MCF 10A (cell line): ENCODE measurements around the gene RFT1. TPM values are rescaled to one million over a fixed set of nuclear protein-coding genes. Genes with fewer than 3 reads are reported as not detected.

Experiments
- BruUV-seq: library from RNA; stranded (reverse); fragments of 400-500 nt; replicated peaks from 2 replicates; lab custom pipeline; 2021; lab: Mats Ljungman, UMichigan
- CTCF ChIA-PET: fragments of 300-600 bp; sonication (Branson Sonifier 250); formaldehyde crosslinking; extraction: SDS; loops from one replicate; lab custom pipeline; 2021; ENCODE audit warnings: antibody characterized with exemption, inconsistent platforms; lab: Yijun Ruan, JAX
- POLR2A ChIA-PET: fragments of 300-600, 350-650 bp; sonication (Branson Sonifier 250); formaldehyde crosslinking; extraction: SDS; loops from one replicate; lab custom pipeline; 2020; ENCODE audit warnings: antibody characterized with exemption, inconsistent platforms; lab: Yijun Ruan, JAX
- DNase-seq: peaks from one replicate; pipeline ENCODE4 v3.0.0-alpha.2; 2018; ENCODE audit not compliant: unreplicated experiment
- H3K27ac Mint-ChIP-seq: one replicate; pipeline ENCODE4 v1.8.0; 2022; ENCODE audit warnings: mild to moderate bottlenecking, low read depth, mixed read lengths; ENCODE audit not compliant: unreplicated experiment
- H3K27me3 Mint-ChIP-seq: one replicate; pipeline ENCODE4 v1.8.0; 2022; ENCODE audit warnings: mixed read lengths; ENCODE audit not compliant: insufficient read depth, unreplicated experiment
- H3K36me3 Mint-ChIP-seq: one replicate; pipeline ENCODE4 v1.8.0; 2022; ENCODE audit warnings: mild to moderate bottlenecking, moderate library complexity, mixed read lengths; ENCODE audit not compliant: insufficient read depth, unreplicated experiment
- H3K4me1 Mint-ChIP-seq: one replicate; pipeline ENCODE4 v1.8.0; 2022; ENCODE audit warnings: mixed read lengths; ENCODE audit not compliant: insufficient read depth, unreplicated experiment
- H3K4me3 Mint-ChIP-seq: one replicate; pipeline ENCODE4 v1.8.0; 2022; ENCODE audit warnings: mild to moderate bottlenecking, moderate library complexity, mixed read lengths; ENCODE audit not compliant: unreplicated experiment
- H3K9me3 Mint-ChIP-seq: one replicate; pipeline ENCODE4 v1.8.0; 2022; ENCODE audit warnings: mixed read lengths; ENCODE audit not compliant: unreplicated experiment
- CTCF ChIP-seq: fragments of 200-600 bp; IDR thresholded peaks from one replicate; pipeline ENCODE4 v1.8.0; 2022; ENCODE audit warnings: antibody characterized with exemption, mild to moderate bottlenecking; ENCODE audit not compliant: unreplicated experiment
- intact Hi-C: fragments of 100-400 bp; cut with micrococcal nuclease; formaldehyde crosslinking; loops from 2 replicates; pipeline ENCODE4 v1.14.1; 2022
- total RNA-seq: library from RNA; stranded (reverse); gene quantifications from 2 replicates; pipeline ENCODE4 v1.2.3, GENCODE V29; 2022

The RFT1 gene
- total RNA-seq, 1 experiment from 2014 or later = 42.7 TPM

- H3K36me3 Mint-ChIP-seq = peaks cover 7% of the 10 kb centered on the region
- intact Hi-C loops = no loop called here
- no peaks in the 10 kb centered on the region for H3K4me1 Mint-ChIP-seq
- ChIA-PET POLR2A (no interaction called here), CTCF (interaction anchor here (0.6 to 1.2 kb wide), 3 partner anchors 31 to 337 kb away, joined by 3 read pairs; no protein-coding TSS in a partner anchor)
- no peak overlapping the region for H3K27ac Mint-ChIP-seq
- DNase-seq = no peak
- no peaks in the 10 kb centered on the region for H3K27me3 Mint-ChIP-seq
- H3K4me3 Mint-ChIP-seq = no peak overlapping the region
- H3K9me3 Mint-ChIP-seq = no peaks in the 10 kb centered on the region
- no peak for TF ChIP-seq CTCF
- BruUV-seq = no TSS peak
These were observed 50.3 kb downstream of the RFT1 start for GRCh38 chr3:53079791-53080555.

- Mint-ChIP-seq H3K4me3 (no peak overlapping the region), H3K36me3 (peaks cover 12% of the 10 kb centered on the region), H3K9me3 (no peaks in the 10 kb centered on the region), H3K27me3 (no peaks in the 10 kb centered on the region), H3K27ac (no peak overlapping the region), H3K4me1 (no peaks in the 10 kb centered on the region)
- BruUV-seq = no TSS peak
- intact Hi-C loops = no loop called here
- ChIA-PET CTCF (interaction anchor here (1.1 kb wide), 1 partner anchor 336 kb away, joined by 3 read pairs; no protein-coding TSS in a partner anchor), POLR2A (interaction anchor here (0.7 kb wide), 1 partner anchor 141 kb away, joined by 3 read pairs; no protein-coding TSS in a partner anchor)
- DNase-seq = no peak
- TF ChIP-seq CTCF = no peak
These were observed 51.1 kb downstream of the RFT1 start for GRCh38 chr3:53079147-53079546.

GRCh38 chr3:53078656-53079055 lies 51.6 kb downstream of the RFT1 start:
- no peak overlapping the region for H3K27ac Mint-ChIP-seq
- CTCF ChIA-PET = interaction anchor here (1.1 kb wide), 1 partner anchor 335 kb away, joined by 3 read pairs; no protein-coding TSS in a partner anchor

More at GRCh38 chr3:53078656-53079055, 51.6 kb downstream of the RFT1 start:
- no peak for DNase-seq
- Mint-ChIP-seq H3K27me3 (no peaks in the 10 kb centered on the region), H3K36me3 (peaks cover 12% of the 10 kb centered on the region), H3K4me3 (no peak overlapping the region), H3K9me3 (no peaks in the 10 kb centered on the region), H3K4me1 (no peaks in the 10 kb centered on the region)
- intact Hi-C loops = no loop called here
- no TSS peak for BruUV-seq
- POLR2A ChIA-PET = interaction anchor here (0.7 kb wide), 1 partner anchor 140 kb away, joined by 3 read pairs; no protein-coding TSS in a partner anchor
- TF ChIP-seq CTCF = no peak
